PFSK-1 (cell line): ENCODE results near the gene DNAH1.

Source experiments
- POLR2AphosphoS5 ChIP-seq: IDR thresholded peaks from 2 replicates; pipeline ENCODE4 v1.6.1; 2012; ENCODE audit warnings: low read depth, mild to moderate bottlenecking, control low read depth, low read length, moderate library complexity
- SIN3A ChIP-seq: IDR thresholded peaks from 2 replicates; pipeline ENCODE4 v1.6.1; 2012; ENCODE audit warnings: mild to moderate bottlenecking, low read length, moderate library complexity, borderline replicate concordance; ENCODE audit not compliant: insufficient read depth
- TAF1 ChIP-seq: IDR thresholded peaks from 2 replicates; pipeline ENCODE4 v1.6.1; 2012; ENCODE audit warnings: low read length, control low read depth, borderline replicate concordance; ENCODE audit not compliant: insufficient read depth
- TF ChIP-seq, protein P1 (sequence below), 2 experiments: IDR thresholded peaks; 2 replicates each; pipeline versions ENCODE4 v1.6.1 to v1.8.0; 2011 to 2012; ENCODE audit warnings: low read depth in 2 of 2, low read length in 2 of 2, control low read depth in 1 of 2, inconsistent platforms in 1 of 2, mild to moderate bottlenecking in 1 of 2, moderate library complexity in 1 of 2; ENCODE audit not compliant: insufficient read depth in 1 of 2

DNA sequence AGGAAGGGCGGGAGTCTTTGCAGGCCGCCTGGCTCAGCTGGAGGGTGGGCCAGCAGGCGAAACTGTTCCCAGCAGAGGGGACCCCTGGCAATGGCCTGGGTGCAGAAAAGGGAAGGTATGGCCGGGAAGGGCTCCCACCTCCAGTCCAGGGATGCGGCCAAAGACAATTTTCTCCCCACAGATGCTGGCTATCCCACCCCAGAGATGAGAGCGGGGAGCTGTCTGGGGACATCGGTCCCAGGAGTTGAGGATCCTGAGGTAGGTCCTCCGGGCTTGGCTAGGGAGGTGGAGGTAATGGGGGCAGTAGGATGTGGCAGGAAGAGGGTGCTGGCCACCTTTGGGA is 127.1 kb downstream of the DNAH1 start:
- no peak for TF ChIP-seq POLR2AphosphoS5
- TF ChIP-seq, protein P1, sequence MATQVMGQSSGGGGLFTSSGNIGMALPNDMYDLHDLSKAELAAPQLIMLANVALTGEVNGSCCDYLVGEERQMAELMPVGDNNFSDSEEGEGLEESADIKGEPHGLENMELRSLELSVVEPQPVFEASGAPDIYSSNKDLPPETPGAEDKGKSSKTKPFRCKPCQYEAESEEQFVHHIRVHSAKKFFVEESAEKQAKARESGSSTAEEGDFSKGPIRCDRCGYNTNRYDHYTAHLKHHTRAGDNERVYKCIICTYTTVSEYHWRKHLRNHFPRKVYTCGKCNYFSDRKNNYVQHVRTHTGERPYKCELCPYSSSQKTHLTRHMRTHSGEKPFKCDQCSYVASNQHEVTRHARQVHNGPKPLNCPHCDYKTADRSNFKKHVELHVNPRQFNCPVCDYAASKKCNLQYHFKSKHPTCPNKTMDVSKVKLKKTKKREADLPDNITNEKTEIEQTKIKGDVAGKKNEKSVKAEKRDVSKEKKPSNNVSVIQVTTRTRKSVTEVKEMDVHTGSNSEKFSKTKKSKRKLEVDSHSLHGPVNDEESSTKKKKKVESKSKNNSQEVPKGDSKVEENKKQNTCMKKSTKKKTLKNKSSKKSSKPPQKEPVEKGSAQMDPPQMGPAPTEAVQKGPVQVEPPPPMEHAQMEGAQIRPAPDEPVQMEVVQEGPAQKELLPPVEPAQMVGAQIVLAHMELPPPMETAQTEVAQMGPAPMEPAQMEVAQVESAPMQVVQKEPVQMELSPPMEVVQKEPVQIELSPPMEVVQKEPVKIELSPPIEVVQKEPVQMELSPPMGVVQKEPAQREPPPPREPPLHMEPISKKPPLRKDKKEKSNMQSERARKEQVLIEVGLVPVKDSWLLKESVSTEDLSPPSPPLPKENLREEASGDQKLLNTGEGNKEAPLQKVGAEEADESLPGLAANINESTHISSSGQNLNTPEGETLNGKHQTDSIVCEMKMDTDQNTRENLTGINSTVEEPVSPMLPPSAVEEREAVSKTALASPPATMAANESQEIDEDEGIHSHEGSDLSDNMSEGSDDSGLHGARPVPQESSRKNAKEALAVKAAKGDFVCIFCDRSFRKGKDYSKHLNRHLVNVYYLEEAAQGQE (IDR thresholded peaks at IDR 0.05; ENCODE audit: insufficient read depth in 1 of 2, low read depth in 2 of 2, low read length in 2 of 2) = no peak
- no peak for TF ChIP-seq TAF1
- no peak for TF ChIP-seq SIN3A
